OCI-LY3 (cell line): ENCODE measurements around the gene LMO7.
A peak's percentile ranks its signal among the peaks of the same experiment; 100 is the strongest.

Experiments
- H2AFZ ChIP-seq: fragments of 200-600, 300-600 bp; shearing (Covaris generic); 2 replicates; pipeline ENCODE4 v1.6.0; 2014; ENCODE audit warnings: antibody characterized with exemption, low read depth, low read length
- H3K27ac ChIP-seq: fragments of 200-600, 300-600 bp; sonication (generic); 2 replicates; pipeline ENCODE4 v1.5.1; 2014; ENCODE audit warnings: mild to moderate bottlenecking, low read length, moderate library complexity, mixed read lengths
- H3K27me3 ChIP-seq: fragments of 200-600, 300-600 bp; sonication (generic); 2 replicates; pipeline ENCODE4 v1.6.1; 2014; ENCODE audit warnings: low read depth, low read length, mixed read lengths
- H3K36me3 ChIP-seq: fragments of 200-600, 300-600 bp; sonication (generic); replicated peaks from 2 replicates; pipeline ENCODE3; 2014; ENCODE audit warnings: low read depth, low read length, mixed read lengths
- H3K4me1 ChIP-seq: fragments of 300-600, 200-600 bp; sonication (generic); 2 replicates; pipeline ENCODE4 v1.6.1; 2014; ENCODE audit warnings: low read length, mixed read lengths
- H3K4me2 ChIP-seq: fragments of 200-600, 300-600 bp; sonication (generic); 2 replicates; pipeline ENCODE4 v1.6.1; 2014; ENCODE audit warnings: low read length, mixed read lengths
- H3K4me3 ChIP-seq: fragments of 300-600, 200-600 bp; sonication (generic); 2 replicates; pipeline ENCODE4 v1.5.1; 2014; ENCODE audit warnings: antibody characterized with exemption, mild to moderate bottlenecking, low read length, moderate library complexity
- H3K79me2 ChIP-seq: fragments of 300-600, 200-600 bp; shearing (Covaris generic); 2 replicates; pipeline ENCODE4 v1.6.1; 2014; ENCODE audit warnings: mild to moderate bottlenecking, low read length, mixed read lengths
- H3K9ac ChIP-seq: fragments of 300-600, 200-600 bp; shearing (Covaris generic); 2 replicates; pipeline ENCODE4 v1.6.0; 2014; ENCODE audit warnings: mild to moderate bottlenecking, low read length, moderate library complexity
- H3K9me3 ChIP-seq: fragments of 200-600, 300-600 bp; shearing (Covaris generic); 2 replicates; pipeline ENCODE4 v1.6.1; 2014; ENCODE audit warnings: low read length, mixed read lengths; ENCODE audit not compliant: insufficient read depth
- H4K20me1 ChIP-seq: fragments of 200-600, 300-600 bp; sonication (generic); 2 replicates; pipeline ENCODE4 v1.6.1; 2016; ENCODE audit warnings: low read length, mixed read lengths; ENCODE audit not compliant: insufficient read depth
- CTCF ChIP-seq: fragments of 200-600, 300-600 bp; sonication (generic); IDR thresholded peaks from 2 replicates; pipeline ENCODE4 v1.5.1; 2014; ENCODE audit warnings: antibody characterized with exemption, low read length, low read depth
- EZH2phosphoT487 ChIP-seq: fragments of 200-600 bp; shearing (Covaris generic); IDR thresholded peaks from 2 replicates; pipeline ENCODE4 v1.6.1; 2018; ENCODE audit warnings: antibody characterized with exemption, mixed run types, low read depth

LMO7 gene

GRCh38 chr13:75685239-75685697 lies 49.1 kb downstream of the LMO7 start:
- Histone ChIP-seq H3K9ac (no peak overlapping the region), H3K79me2 (no peaks in the 10 kb centered on the region), H3K27ac (no peak overlapping the region), H3K4me1 (no peaks in the 10 kb centered on the region), H3K4me3 (no peak overlapping the region), H3K9me3 (no peaks in the 10 kb centered on the region), H3K27me3 (no peaks in the 10 kb centered on the region), H4K20me1 (no peaks in the 10 kb centered on the region), H2AFZ (no peak overlapping the region), H3K4me2 (no peak overlapping the region), H3K36me3 (no peaks in the 10 kb centered on the region)
- TF ChIP-seq EZH2phosphoT487 (no peak), CTCF (no peak)

- Histone ChIP-seq H3K79me2 (no peaks in the 10 kb centered on the region), H3K36me3 (no peaks in the 10 kb centered on the region), H3K27ac (no peak overlapping the region), H3K27me3 (no peaks in the 10 kb centered on the region), H2AFZ (no peak overlapping the region), H3K4me2 (no peak overlapping the region), H4K20me1 (no peaks in the 10 kb centered on the region), H3K4me3 (no peak overlapping the region), H3K9ac (no peak overlapping the region), H3K4me1 (no peaks in the 10 kb centered on the region), H3K9me3 (no peaks in the 10 kb centered on the region)
- TF ChIP-seq EZH2phosphoT487: no peak
- TF ChIP-seq CTCF: peak; percentile 65
Measured at GRCh38 chr13:75687150-75687763, 51.1 kb downstream of the LMO7 start.

- Histone ChIP-seq H3K27ac (no peak overlapping the region), H3K9ac (no peak overlapping the region), H3K27me3 (no peaks in the 10 kb centered on the region), H3K4me2 (no peak overlapping the region), H3K4me3 (no peak overlapping the region), H2AFZ (no peak overlapping the region), H3K36me3 (no peaks in the 10 kb centered on the region), H3K4me1 (peaks cover 4% of the 10 kb centered on the region; the same call in 1 of the 2 replicates), H3K9me3 (no peaks in the 10 kb centered on the region), H4K20me1 (no peaks in the 10 kb centered on the region), H3K79me2 (no peaks in the 10 kb centered on the region)
- no peak for TF ChIP-seq CTCF
- TF ChIP-seq EZH2phosphoT487: no peak
Measured at GRCh38 chr13:75689686-75690085, 53.6 kb downstream of the LMO7 start.

GRCh38 chr13:75690607-75691006 lies 54.5 kb downstream of the LMO7 start:
- Histone ChIP-seq H3K4me3 (no peak overlapping the region), H3K36me3 (no peaks in the 10 kb centered on the region), H2AFZ (no peak overlapping the region), H3K27me3 (no peaks in the 10 kb centered on the region), H4K20me1 (no peaks in the 10 kb centered on the region), H3K4me1 (peaks cover 7% of the 10 kb centered on the region; the same call in 1 of the 2 replicates), H3K9ac (no peak overlapping the region), H3K79me2 (no peaks in the 10 kb centered on the region), H3K4me2 (no peak overlapping the region), H3K9me3 (no peaks in the 10 kb centered on the region), H3K27ac (no peak overlapping the region)
- TF ChIP-seq CTCF (no peak), EZH2phosphoT487 (no peak)
